Endometrial microvascular endothelial cells (primary cell): Measurements from ENCODE around the gene ZNF284. TPM values are rescaled to one million over a fixed set of nuclear protein-coding genes. Genes with fewer than 3 reads are reported as not detected.
"Not testable (repeated sequence)": the region's sequence is repeated elsewhere in the genome, so short reads cannot be mapped to it uniquely, and the experiment has no call there.

Source experiments
- in situ Hi-C: cut with HindIII; loops from 2 replicates; pipeline ENCODE4 v1.10.0; 2017; ENCODE audit warnings: low sequenced_read_pairs, low pct_unique_long_range_greater_than_20kb; ENCODE audit errors: inconsistent ontology term
- total RNA-seq: library from RNA; depleted of rRNA; stranded (reverse); fragments of >200 nt; gene quantifications from one replicate; pipeline ENCODE4 v1.2.3, GENCODE V29; 2015; ENCODE audit errors: inconsistent ontology term

Gene ZNF284
- total RNA-seq, 1 donor from 2014 or later = 0.93 TPM

GRCh38 chr19:44107751-44108150 is 35.8 kb downstream of the ZNF284 start:
- in situ Hi-C loops = no loop called here

- in situ Hi-C loops = no loop called here
These were observed 37.5 kb downstream of the ZNF284 start for GRCh38 chr19:44109458-44109857.

DNA sequence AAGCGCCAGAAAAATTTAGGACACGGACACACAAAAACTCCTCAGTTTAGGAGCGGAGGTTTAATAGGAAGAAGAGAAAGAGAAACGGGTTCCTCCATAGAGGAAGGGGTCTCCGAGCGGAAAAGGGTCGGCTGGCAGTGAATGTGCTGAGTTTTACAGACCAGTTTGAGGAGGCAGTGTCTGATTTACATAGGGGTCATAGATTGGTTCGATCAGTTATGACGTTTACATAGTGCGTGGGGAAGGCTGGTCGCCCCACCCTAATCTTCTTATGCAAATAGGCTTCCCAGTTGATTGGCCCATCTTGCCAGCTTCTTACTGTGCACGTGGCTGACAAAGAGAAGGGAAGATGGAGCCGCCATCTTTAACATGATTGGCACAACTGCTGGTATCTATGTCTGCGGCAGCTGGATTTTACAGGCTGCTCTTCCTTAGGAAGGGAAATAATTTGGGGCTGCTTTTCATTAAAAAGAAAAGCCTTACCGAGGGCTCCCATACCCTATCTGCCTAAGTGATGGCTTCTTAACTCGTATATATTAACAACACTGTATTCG is 40.0 kb downstream of the ZNF284 start:
- in situ Hi-C loops = no loop called here

DNA sequence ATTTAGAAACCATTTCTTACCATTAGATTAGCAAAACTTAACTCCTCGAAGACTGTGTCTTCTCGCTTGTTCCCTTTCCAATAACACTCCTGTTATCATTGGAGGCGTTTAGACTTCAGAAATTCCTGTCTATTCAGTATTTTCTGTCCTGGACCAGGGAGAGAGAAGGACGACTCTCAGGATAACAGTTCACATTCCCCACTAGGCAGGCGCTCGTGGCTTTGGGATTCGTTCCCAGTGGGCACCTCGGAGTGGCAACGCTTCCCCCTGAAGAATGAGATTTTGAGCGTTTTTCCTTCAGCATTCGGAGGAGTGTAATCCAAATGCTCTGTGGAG is 40.8 kb downstream of the ZNF284 start:
- in situ Hi-C loops = no loop called here

DNA sequence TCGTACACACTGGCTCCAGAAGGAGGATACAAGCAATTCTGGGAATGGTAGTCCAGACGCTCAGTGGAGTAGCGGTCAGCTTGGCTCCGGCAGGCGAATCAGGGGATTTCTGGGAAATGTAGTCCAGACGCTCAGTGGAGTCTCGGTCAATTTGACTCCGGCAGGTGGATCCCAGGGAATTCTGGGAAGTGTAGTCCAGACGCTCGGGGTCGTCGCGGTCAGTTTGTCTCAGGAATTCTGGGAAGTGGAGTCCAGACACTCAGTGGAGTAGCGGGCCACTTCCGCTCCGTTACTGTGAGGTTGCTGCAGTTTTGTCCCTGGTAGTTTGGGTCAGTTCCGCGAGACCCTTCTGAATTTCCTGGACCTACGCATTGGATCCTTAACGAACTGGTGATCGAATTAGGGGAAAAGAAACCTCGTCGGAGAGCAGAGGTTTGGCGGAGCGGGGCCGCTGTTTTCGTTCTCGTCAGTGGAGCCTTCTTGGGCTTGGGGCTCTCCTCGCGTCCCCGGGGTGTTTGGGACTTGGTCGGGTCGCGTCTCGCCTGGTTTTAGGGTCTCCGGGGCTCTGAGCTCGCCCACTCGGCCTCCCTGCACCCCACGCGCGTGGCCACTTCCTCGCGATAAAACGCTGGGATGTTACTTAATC is 41.3 kb downstream of the ZNF284 start, which contains the start of gene ZNF225:
Gene ZNF225 (plus strand): TSS at position 262 of the 646 bp plus-strand sequence. CDS start 2,429 bp downstream, outside the sequence.
- in situ Hi-C loops = no loop called here

GRCh38 chr19:44113784-44114390 is 41.9 kb downstream of the ZNF284 start:
- in situ Hi-C loops = no loop called here

DNA sequence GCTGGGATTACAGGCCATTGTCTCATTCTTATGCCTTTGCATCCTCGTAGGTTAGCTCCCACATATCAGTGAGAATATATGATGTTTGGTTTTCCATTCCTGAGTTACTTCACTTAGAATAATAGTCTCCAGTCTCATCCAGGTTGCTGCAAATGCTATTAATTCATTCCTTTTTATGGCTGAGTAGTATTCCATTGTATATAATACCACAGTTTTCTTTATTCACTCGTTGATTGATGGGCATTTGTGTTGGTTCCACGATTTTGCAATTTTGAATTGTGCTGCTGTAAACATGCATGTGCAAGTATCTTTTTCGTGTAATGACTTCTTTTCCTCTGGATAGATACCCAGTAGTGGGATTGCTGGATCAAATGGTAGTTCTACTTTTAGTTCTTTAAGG is 49.2 kb downstream of the ZNF284 start:
- in situ Hi-C loops = not testable (repeated sequence)

DNA sequence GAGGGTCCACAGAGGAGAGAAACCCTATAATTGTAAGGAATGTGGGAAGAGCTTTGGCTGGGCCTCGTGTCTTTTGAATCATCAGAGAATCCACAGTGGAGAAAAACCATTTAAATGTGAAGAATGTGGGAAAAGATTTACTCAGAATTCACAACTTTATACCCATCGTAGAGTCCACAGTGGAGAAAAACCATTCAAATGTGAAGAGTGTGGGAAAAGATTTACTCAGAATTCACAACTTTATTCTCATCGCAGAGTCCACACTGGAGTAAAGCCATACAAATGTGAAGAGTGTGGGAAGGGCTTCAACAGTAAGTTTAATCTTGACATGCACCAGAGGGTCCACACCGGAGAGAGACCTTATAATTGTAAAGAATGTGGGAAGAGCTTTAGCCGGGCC is 60.0 kb downstream of the ZNF284 start:
- in situ Hi-C loops = no loop called here

Other genes starting within 250 kb of the ZNF284 start
- 1.6 TPM for gene ZNF283, start 244.8 kb upstream of the ZNF284 start, total RNA-seq
- 1.1 TPM for gene ZNF404, start 188.2 kb upstream of the ZNF284 start, total RNA-seq
- 10.5 TPM for gene ZNF45, start 136.9 kb upstream of the ZNF284 start, total RNA-seq
- gene ZNF221, start 120.9 kb upstream of the ZNF284 start, total RNA-seq = 1.2 TPM
- 3.7 TPM for gene ZNF155, start 88.0 kb upstream of the ZNF284 start, total RNA-seq
- 2.0 TPM for gene ZNF230, start 69.2 kb upstream of the ZNF284 start, total RNA-seq
- 0.56 TPM for gene ZNF222, start 46.8 kb upstream of the ZNF284 start, total RNA-seq
- gene ZNF223, start 20.1 kb upstream of the ZNF284 start, total RNA-seq = 10.2 TPM
- gene ZNF224, start 22.2 kb downstream of the ZNF284 start, total RNA-seq = 6.5 TPM
- 1.6 TPM for gene ZNF225, start 41.2 kb downstream of the ZNF284 start, total RNA-seq
- 4.0 TPM for gene ZNF234, start 69.4 kb downstream of the ZNF284 start, total RNA-seq
- 26.7 TPM for gene ZNF226, start 92.9 kb downstream of the ZNF284 start, total RNA-seq
- 11.8 TPM for gene ZNF227, start 140.4 kb downstream of the ZNF284 start, total RNA-seq
- gene ZNF233, start 187.7 kb downstream of the ZNF284 start, total RNA-seq = 0.09 TPM
- gene ZNF235, start 232.9 kb downstream of the ZNF284 start, total RNA-seq = 1.4 TPM